22Rv1 (cell line): Measurements from ENCODE around the gene ACOX3.

Source experiments
- CTCF ChIP-seq: fragments of 450-650 bp; IDR thresholded peaks from 2 replicates; pipeline ENCODE4 v1.5.1; 2017; ENCODE audit warnings: mild to moderate bottlenecking
- ZFX ChIP-seq: fragments of 450-650 bp; IDR thresholded peaks from 2 replicates; pipeline ENCODE4 v1.6.1; 2017; ENCODE audit warnings: antibody characterized with exemption, borderline replicate concordance

- TF ChIP-seq CTCF = no peak
- no peak for TF ChIP-seq ZFX
Measured at GRCh38 chr4:8473920-8474590, 33.5 kb upstream of the ACOX3 start.
